Medulla oblongata (tissue), 1 donor: Measurements from ENCODE around the gene MYBPHL.

Source experiments
- DNase-seq: peaks from one replicate; pipeline ENCODE4 v3.0.0-alpha.2; 2015; ENCODE audit errors: extremely low spot score

MYBPHL gene

GRCh38 chr1:109281680-109282496 lies 24.9 kb downstream of the MYBPHL start:
- peak; percentile 70 for DNase-seq

DNA sequence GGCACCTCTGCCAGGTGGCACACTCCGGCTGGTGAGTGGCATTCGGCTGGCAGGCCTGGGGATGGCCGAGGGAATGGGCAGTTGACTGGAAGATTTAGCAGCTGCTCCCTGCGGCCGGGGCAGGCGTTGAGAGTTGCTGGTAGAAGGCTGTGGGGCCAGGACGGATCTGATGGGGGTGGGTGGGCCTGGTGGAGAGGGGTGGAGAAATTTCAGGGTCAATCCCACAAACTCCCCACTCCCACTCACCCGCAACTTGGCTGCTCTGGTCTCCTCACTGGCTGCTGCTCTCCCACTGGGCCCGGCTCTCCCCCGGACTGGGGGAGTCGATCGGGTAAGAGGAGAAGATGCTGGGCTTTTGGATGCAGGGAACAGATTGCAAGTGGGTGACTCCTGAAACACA lies 25.9 kb downstream of the MYBPHL start:
- no peak for DNase-seq

DNA sequence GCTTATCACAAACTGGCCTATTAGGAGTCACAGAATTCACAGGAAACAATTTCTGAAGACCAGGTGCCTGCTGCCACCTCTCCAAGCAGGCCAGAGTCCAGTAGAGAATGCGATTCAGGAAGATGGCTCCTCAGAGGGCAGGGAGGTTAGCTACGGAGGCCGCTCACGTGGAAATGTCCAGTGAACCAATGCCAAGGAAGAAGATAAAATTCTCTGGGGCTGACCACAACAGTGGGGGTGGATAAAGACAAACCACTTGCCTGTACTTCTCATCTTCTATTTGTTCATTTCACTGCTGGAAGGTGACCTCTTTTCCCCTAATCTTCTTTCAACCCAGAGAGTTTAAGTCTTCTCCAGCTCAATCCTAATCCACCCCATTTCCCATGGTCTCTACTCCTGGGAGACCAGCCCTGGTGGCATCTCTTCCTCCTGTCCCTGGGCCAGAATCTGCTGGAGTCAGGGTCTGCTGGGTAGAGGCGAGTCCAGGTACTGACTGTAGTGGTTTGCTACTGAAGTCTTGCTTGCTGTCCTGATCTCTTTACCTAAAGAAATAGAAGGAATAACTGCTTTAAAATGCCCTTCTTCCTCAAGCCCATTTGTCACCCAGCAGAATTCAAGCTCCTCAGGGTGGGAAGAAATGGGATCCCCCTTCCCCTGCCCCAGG lies 27.1 kb downstream of the MYBPHL start:
- no peak for DNase-seq

DNA sequence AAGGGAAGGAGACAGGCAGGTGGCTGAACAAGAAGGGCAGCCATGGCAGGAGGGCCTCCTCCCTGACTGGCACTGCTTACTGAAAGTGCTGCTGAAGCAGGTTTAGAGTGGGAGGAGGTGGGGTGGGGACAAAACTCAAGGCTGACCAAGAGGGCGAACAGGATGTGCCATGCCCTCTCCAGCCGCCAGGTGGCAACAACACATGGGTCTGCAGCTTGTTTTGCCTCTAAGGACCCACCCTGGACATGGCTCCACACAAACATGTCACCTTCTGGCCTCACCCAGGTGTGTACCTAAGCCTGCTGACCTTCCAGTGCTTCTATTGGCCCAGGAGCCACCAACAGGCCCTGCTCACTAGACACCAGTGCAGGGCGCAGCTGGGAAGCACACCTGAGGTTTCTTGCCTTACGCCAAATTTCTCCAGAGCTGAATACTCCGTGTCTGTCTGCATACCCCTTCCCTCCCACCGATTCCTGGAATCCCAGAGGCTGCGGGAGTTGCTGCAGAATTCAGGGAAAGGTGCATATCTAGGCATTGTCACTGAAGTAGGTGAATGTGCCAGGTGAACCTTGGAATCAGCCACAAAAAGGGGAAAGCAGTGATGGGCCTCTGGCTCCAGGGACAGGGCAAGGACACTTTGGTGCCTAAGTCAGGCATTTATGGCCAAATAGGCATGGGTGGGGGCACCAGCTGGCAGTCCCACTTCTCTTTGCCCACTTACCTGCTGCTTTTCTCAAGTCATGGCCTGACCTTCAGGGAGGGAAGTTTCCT lies 29.2 kb downstream of the MYBPHL start:
- DNase-seq = peak; percentile 90

DNA sequence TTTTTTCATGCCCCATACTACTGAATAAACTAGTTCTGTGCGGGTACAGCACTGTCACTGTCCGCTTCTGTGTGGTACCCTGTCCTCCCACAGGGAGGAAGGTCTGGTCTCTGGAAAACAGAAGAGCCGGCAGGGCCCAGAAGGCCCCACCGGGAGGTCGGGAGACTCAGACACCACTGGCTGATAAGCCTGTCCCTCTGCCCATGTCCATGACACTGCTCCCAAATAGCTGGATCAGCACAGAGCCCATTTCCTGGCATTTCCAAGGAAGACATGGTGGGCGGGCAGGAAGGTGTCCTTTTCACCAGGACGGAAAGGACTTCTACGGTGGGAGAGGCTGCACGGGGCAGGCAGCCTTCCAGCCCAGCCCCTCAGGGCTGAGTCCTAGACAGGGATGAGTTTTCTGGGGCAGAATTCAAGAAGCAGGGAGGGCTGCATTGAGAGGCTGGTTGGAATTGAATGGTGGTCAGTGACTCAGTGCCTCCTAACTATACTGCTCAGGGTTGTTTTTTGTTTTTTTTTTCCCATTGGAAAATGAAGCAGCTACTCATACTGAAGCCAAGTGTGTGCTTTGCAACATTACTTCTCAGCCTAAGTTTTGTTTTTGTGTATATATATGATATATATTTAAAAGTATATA lies 31.0 kb downstream of the MYBPHL start:
- DNase-seq = no peak

DNA sequence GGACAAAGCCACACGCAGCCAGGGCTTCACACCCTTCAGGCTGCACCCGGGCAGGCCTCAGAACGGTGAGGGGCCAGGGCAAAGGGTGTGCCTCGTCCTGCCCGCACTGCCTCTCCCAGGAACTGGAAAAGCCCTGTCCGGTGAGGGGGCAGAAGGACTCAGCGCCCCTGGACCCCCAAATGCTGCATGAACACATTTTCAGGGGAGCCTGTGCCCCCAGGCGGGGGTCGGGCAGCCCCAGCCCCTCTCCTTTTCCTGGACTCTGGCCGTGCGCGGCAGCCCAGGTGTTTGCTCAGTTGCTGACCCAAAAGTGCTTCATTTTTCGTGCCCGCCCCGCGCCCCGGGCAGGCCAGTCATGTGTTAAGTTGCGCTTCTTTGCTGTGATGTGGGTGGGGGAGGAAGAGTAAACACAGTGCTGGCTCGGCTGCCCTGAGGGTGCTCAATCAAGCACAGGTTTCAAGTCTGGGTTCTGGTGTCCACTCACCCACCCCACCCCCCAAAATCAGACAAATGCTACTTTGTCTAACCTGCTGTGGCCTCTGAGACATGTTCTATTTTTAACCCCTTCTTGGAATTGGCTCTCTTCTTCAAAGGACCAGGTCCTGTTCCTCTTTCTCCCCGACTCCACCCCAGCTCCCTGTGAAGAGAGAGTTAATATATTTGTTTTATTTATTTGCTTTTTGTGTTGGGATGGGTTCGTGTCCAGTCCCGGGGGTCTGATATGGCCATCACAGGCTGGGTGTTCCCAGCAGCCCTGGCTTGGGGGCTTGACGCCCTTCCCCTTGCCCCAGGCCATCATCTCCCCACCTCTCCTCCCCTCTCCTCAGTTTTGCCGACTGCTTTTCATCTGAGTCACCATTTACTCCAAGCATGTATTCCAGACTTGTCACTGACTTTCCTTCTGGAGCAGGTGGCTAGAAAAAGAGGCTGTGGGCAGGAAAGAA lies 32.0 kb downstream of the MYBPHL start:
- DNase-seq = no peak

DNA sequence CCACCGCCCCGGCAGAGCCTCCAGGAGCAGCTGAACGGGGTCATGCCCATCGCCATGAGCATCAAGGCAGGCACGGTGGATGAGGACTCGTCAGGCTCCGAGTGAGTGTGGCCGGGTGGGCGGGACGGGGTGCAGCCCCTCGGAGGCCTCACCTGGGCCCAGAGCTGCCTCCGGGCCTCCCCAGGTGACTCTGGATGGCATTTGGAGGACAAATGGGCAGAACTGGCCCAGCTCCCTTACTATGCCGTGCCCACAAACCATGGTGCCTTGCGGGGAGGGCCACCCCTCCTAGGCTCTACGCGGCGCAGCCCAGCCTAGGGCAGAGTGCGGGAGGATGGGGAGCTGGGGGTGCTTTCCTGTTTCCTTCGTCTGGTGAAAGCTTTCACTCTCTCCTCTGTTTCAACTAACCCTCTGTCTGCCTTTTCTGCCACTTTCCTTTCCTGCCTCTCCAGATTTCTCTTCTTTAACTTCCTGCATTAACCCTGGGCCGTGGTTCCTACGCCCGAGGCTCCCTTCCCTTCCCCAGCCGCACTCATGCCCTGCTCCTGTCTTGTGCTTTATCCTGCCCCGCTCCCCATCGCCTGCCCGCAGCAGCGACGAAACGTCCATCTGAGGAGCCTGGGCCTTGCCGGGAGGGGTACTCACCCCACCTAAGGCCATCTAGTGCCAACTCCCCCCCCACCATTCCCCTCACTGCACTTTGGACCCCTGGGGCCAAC lies 33.1 kb downstream of the MYBPHL start:
- DNase-seq = no peak

DNA sequence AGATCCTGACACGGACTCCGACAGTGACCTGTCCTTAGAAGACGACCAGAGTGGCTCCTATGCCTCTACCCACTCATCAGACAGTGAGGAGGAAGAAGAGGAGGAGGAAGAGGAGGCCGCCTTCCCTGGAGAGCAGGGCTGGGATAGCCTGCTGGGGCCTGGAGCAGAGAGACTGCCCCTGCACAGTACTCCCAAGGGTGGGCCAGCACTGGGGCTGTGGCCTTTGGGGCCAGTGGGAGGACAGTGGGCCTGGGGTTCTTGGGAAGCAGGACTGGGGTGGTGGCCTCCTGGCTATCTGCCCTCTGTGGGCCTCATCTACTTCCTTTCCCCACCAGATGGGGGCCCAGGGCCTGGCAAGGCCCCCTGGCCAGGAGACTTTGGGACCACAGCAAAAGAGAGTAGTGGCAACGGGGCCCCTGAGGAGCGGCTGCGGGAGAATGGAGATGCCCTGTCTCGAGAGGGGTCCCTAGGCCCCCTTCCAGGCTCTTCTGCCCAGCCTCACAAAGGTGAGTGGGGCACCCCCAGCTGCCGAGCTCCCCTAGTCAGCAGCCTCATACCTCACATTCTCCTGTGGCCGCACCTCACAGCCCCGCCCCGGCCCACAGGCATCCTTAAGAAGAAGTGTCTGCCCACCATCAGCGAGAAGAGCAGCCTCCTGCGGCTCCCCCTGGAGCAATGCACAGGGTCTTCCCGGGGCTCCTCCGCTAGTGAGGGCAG lies 33.8 kb downstream of the MYBPHL start:
- DNase-seq = no peak

DNA sequence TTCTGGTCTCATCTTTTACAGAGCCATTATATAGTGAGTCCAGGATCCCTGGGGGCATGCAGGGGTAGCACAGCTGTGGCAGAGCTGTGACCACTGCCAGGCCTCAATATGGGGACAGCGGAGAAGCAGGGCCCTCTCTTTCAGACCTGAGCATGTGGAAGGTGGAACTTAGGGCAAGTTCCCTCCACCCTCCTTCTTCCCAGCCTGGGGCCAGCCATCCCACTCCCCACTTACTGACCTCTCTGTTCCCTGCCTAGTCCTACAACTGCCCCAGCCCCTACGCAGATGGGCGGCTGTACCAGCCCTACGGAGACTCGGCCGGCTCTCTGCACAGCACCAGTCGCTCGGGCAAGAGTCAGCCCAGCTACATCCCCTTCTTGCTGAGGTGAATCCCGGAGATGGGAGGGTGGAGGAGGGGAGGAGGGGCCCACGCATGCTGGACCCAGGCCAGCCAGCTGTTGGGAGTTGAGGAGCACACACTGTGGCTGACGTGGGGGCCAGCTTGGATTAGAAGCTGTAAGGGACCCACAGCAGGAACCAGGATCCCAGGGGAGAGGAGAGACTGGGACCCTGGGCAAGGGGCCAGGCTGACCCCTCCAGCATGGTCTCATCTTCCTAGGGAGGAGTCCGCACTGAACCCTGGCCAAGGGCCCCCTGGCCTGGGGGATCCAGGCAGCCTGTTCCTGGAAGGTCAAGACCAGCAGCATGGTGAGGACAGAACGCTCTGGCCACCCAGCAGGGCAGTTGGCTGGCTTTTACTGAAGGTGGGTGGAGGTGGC lies 34.6 kb downstream of the MYBPHL start:
- DNase-seq = no peak

DNA sequence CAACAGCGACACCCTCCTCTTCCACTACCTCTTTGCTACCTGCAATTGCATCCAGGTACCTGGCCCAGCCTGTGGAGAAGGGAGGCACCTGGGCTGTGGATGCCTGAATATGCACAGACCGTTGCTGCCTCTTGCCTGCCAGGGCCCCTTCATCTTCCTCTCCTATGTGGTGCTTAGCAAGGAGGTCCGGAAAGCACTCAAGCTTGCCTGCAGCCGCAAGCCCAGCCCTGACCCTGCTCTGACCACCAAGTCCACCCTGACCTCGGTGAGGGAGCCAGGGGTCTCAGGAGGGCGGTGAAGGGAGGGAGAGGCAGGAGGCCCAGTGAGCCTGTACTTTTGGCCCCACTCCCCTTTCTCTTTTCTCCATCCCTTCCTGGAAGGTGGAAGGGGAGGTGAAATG lies 35.4 kb downstream of the MYBPHL start:
- DNase-seq = no peak

DNA sequence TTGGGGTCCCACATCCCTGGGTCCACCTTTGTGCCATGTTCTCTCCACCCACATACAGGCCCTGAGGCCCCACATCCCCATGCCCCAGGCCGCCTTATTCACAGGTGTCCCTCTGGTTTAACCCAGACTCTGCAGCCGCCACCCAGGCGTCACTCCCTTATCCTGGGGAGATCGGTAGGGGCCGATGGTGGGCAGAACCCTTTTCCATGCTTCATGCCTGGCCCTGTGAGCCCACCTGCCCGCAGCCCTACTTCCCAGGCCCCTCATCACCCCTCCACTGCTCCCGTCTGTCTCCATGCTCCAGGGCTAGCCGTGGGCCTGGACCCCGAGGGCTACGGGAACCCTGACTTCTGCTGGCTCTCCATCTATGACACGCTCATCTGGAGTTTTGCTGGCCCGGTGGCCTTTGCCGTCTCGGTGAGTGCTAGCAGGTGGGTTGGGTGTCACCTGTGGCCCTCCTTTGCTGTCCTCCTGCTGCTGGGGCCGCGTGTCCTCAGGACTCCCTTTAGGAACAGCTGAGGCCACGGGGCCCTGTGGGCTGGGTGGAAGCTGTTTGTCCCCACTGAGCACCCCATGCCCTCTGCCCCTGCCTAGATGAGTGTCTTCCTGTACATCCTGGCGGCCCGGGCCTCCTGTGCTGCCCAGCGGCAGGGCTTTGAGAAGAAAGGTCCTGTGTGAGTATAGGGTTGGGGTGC lies 36.0 kb downstream of the MYBPHL start:
- no peak for DNase-seq

- no peak for DNase-seq
Measured at GRCh38 chr1:109269981-109270622, 36.7 kb downstream of the MYBPHL start.

- no peak for DNase-seq
Measured at GRCh38 chr1:109269212-109269980, 37.4 kb downstream of the MYBPHL start.

DNA sequence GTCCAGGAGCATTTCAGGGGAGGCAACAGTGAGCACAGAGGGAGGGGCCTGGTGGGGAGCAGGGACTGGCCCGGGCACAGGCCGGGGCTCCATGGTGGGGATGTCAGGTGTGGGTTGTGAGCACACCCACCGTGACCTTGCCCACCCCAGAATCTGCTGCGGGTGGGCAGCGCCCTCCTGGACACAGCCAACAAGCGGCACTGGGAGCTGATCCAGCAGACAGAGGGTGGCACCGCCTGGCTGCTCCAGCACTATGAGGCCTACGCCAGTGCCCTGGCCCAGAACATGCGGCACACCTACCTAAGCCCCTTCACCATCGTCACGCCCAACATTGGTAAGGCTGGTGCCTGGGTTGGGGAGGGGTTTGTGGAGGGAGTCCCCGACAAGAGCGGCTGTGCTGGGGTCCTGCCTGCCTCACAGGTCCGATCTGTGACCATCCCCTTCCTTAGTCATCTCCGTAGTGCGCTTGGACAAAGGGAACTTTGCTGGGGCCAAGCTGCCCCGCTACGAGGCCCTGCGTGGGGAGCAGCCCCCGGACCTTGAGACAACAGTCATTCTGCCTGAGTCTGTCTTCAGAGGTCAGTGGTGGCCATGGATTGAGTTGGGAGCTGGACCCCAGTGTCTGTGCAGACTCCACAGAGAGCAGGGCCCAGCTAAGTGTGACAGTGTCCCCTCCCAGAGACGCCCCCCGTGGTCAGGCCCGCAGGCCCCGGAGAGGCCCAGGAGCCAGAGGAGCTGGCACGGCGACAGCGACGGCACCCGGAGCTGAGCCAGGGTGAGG lies 38.2 kb downstream of the MYBPHL start:
- no peak for DNase-seq

DNA sequence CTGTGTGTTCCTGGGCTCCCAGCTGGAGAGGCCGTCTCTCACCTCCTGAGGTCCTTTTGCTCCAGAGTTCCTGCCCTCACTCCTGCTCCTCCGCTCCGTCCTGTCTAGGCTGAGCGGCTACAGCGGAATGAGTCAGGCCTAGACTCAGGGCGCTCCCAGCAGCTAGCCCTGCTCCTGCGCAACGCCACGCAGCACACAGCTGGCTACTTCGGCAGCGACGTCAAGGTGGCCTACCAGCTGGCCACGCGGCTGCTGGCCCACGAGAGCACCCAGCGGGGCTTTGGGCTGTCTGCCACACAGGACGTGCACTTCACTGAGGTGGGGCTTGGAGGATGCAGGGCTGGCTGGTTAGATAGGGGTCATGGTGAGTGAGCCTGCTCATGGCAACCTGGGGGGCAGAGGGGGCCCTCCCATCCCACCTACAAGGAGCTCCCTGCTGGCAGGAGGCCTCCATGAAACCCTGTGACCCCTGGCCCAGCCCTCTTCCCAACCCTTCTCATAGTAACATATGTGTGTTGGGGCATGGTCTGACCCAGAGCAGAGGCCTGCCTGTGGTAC lies 39.0 kb downstream of the MYBPHL start:
- DNase-seq = no peak

DNA sequence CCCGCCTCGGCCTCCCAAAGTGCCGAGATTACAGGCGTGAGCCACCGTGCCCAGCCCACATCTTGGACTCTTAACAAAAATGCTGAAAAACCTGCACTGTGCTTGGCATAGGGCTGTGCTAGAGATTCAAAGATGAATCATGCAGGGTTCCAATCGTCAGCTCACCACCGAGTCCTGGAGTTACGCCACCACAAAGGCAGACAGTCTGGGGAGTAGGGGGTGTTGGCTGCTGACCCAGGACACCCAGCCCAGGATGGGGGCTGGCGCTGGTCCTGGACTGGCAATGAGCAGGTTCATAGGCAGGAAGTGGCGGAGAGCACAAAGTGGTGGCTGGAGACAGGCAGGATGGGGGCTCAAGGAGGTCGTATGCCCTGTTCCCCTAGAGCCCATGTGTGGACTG lies 39.8 kb downstream of the MYBPHL start:
- no peak for DNase-seq
